Measurements from ENCODE around the gene ZGPAT. TPM values are rescaled to one million over a fixed set of nuclear protein-coding genes. Genes with fewer than 3 reads are reported as not detected.

Gene ZGPAT
- total RNA-seq, 2 donors from 2014 or later = 27.2 to 41.4 TPM

GRCh38 chr20:63747622-63748069 lies 39.8 kb downstream of the ZGPAT start:
- no peak overlapping the region for H3K27ac ChIP-seq
- H3K27me3 ChIP-seq = no peaks in the 10 kb centered on the region
- TF ChIP-seq, protein P1, sequence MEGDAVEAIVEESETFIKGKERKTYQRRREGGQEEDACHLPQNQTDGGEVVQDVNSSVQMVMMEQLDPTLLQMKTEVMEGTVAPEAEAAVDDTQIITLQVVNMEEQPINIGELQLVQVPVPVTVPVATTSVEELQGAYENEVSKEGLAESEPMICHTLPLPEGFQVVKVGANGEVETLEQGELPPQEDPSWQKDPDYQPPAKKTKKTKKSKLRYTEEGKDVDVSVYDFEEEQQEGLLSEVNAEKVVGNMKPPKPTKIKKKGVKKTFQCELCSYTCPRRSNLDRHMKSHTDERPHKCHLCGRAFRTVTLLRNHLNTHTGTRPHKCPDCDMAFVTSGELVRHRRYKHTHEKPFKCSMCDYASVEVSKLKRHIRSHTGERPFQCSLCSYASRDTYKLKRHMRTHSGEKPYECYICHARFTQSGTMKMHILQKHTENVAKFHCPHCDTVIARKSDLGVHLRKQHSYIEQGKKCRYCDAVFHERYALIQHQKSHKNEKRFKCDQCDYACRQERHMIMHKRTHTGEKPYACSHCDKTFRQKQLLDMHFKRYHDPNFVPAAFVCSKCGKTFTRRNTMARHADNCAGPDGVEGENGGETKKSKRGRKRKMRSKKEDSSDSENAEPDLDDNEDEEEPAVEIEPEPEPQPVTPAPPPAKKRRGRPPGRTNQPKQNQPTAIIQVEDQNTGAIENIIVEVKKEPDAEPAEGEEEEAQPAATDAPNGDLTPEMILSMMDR (IDR thresholded peaks at IDR 0.05) = no peak
- H3K9ac ChIP-seq (ENCODE audit: low read depth in 2 of 2, low read length in 2 of 2) = no peak overlapping the region
- H3K9me3 ChIP-seq = no peaks in the 10 kb centered on the region
- intact Hi-C loops (cut with DNase I) = no loop called here
- no peaks in the 10 kb centered on the region for H3K36me3 ChIP-seq
- H3K4me3 ChIP-seq = no peak overlapping the region
- H3K4me1 ChIP-seq = no peaks in the 10 kb centered on the region
- no peak for DNase-seq

DNA sequence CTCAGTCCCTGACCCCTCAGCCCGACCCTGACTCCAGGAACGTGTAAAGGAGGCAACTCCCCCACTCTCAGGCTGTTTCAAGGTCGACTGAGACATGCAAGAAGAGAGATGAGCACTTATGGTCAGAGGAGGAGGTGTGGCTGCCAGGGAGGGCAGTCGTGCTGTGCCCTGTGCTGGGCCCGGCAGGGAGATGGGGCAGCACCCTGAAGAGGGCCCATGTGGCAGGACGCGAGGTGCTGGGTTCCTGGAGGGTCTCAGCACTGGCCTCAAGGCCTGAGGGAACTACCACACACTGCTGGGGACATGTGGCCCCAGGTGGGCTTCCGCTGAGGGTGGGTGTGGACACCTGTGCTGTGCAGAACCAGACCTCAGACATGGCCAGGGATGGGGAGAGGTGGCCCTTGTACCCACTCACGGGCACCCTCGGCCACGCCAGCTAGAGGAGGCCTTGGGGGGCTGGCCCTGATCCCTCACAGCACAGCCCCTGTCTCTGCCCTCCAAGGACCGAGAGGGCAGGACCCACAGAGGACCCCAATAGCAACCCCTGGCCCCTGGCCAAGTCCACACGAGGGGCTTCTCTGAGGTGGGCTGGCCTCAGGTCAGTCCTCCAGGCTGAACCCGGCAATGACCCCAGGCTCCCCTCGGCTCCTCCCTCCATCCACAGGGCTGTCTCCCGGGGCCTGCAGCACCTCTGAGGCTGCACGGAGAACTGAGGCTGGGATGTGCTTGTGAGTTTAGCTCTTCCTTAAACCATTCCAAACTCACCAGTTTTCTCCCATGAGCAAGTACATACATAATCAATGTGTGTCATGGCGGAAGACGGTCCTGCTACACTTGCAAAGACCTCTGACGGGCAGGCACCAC lies 40.5 kb downstream of the ZGPAT start:
- H3K4me3 ChIP-seq = no peak overlapping the region

DNA sequence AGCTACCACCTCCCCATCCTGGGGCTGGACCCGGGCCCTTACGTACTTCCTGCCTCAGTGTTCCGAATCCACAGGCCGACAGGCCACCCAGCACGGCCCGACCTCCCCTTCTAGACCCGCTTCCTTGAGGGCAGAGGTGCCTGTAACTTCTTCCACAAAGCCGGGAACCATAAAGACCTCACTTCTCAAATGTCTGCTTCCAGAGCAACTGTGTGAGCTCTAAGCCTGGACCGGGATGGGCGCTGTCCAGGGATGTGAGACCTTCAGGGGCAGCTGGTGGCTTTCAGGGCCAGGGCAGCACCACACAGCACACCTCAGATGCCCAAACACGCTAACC lies 41.1 kb downstream of the ZGPAT start:
- intact Hi-C loops (cut with DNase I) = no loop called here
- TF ChIP-seq, protein P1 (IDR thresholded peaks at IDR 0.05) = no peak
- Histone ChIP-seq H3K9ac (ENCODE audit: low read depth in 2 of 2, low read length in 2 of 2) (no peak overlapping the region), H3K4me3 (no peak overlapping the region), H3K4me1 (no peaks in the 10 kb centered on the region), H3K36me3 (no peaks in the 10 kb centered on the region), H3K9me3 (no peaks in the 10 kb centered on the region), H3K27ac (no peak overlapping the region), H3K27me3 (no peaks in the 10 kb centered on the region)
- no peak for DNase-seq

More for the DNA sequence above, 40.5 kb downstream of the ZGPAT start:
- Histone ChIP-seq H3K27me3 (no peaks in the 10 kb centered on the region), H3K9me3 (no peaks in the 10 kb centered on the region), H3K36me3 (no peaks in the 10 kb centered on the region), H3K27ac (no peak overlapping the region), H3K4me1 (no peaks in the 10 kb centered on the region), H3K9ac (ENCODE audit: low read depth in 2 of 2, low read length in 2 of 2) (no peak overlapping the region)
- intact Hi-C loops (cut with DNase I) = no loop called here
- no peak for DNase-seq
- TF ChIP-seq, protein P1 (IDR thresholded peaks at IDR 0.05) = no peak

DNA sequence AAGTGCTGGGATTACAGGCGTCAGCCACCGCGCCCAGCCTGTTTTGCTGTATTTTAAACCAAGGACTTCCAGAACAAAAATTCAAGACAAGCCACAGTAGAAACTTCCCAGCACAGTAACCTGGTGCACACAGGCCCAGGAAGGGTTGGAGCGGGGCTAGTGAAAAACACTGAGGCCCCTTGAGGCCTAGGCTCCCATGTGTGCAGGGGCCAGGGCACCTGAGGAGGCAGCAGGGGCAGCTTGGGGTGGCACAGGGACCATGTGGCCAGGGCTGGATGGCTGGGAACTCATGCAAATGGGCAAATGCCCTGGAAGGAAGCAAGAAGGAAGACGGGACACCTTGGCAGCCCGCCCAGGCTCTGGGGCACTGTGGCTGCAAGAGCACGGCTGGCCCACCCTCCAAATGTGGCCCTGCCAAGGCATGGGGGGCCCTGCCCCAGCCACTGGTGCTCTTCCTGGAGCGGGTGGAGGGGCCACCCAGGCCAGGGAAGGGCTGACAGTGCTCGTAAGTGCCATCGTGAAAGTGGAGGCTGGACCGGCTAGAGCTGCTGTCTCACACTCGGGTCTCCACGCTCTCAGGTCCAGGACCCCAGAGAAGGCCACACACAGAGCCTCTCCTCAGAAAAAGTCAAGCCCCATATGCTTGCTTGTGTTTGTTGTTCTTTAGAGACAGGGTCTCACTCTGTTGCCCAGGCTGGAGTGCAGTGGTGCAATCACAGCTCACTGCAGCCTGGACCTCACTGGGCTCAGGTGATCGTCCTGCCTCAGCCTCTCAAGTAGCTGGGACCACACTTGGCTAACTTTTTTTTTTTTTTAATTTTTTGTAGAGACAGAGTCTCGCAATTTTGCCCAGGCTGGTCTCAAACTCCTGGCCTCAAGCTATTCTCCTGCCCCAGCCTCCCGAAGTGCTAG lies 42.0 kb downstream of the ZGPAT start:
- TF ChIP-seq, protein P1 (IDR thresholded peaks at IDR 0.05) = no peak

DNA sequence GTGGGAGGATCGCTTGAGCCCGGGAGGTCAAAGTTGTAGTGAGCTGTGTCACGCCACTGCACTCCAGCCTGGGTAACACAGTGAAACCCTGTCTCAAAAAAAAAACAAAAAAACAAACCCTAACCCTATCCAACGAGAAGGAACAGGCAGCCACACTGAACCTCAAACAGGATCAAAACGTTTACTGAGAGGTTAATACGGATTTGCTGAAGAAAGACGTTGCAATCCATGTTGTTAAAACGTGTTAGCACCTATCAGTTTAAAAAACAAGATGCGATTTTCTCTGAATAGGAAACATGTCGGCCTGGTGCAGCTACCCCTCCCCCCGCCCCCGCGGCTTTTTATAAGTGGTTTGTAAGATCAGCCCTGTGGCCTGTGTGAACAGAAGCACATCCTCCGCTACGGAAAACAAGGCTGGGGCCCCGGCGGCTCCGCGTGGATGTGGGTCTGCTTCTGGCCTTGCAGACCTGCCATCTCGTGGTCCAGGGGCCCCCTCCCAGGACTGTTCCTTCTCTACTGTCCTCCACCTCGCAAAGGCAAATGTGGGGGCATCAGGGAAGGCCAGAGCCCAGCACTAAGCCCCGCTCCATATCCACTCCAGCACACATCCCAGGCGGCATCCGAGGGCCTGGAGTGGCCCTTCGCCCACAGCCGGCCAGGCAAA lies 43.1 kb downstream of the ZGPAT start:
- no peaks in the 10 kb centered on the region for H3K9me3 ChIP-seq
- no peak overlapping the region for H3K9ac ChIP-seq (ENCODE audit: low read depth in 2 of 2, low read length in 2 of 2)
- H3K36me3 ChIP-seq = no peaks in the 10 kb centered on the region
- no peak overlapping the region for H3K4me3 ChIP-seq
- no peaks in the 10 kb centered on the region for H3K27me3 ChIP-seq
- no peak overlapping the region for H3K27ac ChIP-seq
- H3K4me1 ChIP-seq = no peaks in the 10 kb centered on the region
- no peak for DNase-seq
- TF ChIP-seq, protein P1 (IDR thresholded peaks at IDR 0.05) = no peak
- intact Hi-C loops (cut with DNase I) = no loop called here

More for the DNA sequence above, 42.0 kb downstream of the ZGPAT start:
- Histone ChIP-seq H3K36me3 (no peaks in the 10 kb centered on the region), H3K9ac (ENCODE audit: low read depth in 2 of 2, low read length in 2 of 2) (no peak overlapping the region), H3K27me3 (no peaks in the 10 kb centered on the region), H3K27ac (no peak overlapping the region), H3K4me3 (no peak overlapping the region), H3K9me3 (no peaks in the 10 kb centered on the region), H3K4me1 (no peaks in the 10 kb centered on the region)
- intact Hi-C loops (cut with DNase I) = no loop called here
- DNase-seq = no peak
